Measurements from ENCODE around the gene DENND6B.

GRCh38 chr22:50280022-50280707, 46.6 kb downstream of the DENND6B start:
- TF ChIP-seq CTCF (conservative IDR thresholded peaks at IDR 0.05; ENCODE audit: low read depth in 2 of 2) (no peak), EZH2phosphoT487 (IDR thresholded peaks at IDR 0.05; ENCODE audit: unreplicated experiment) (no peak), EZH2 (IDR thresholded peaks at IDR 0.05; ENCODE audit: low read depth, unreplicated experiment) (no peak), ETS1 (IDR thresholded peaks at IDR 0.05) (no peak), POLR2AphosphoS5 (IDR thresholded peaks at IDR 0.05; ENCODE audit: low read depth) (no peak), REST (IDR thresholded peaks at IDR 0.05; ENCODE audit: unreplicated experiment) (no peak), ZNF331 (CRISPR knock-in tag; IDR thresholded peaks at IDR 0.05; ENCODE audit: low read depth) (no peak), JUNB (IDR thresholded peaks at IDR 0.05; ENCODE audit: unreplicated experiment) (no peak), CREB1 (CRISPR knock-in tag; IDR thresholded peaks at IDR 0.05; ENCODE audit: low read depth) (no peak)

All from GM23338 (cell line).